DOHH2 (cell line): Measurements from ENCODE around the gene ZNHIT1.

Experiments
- H3F3A ChIP-seq: fragments of 200-600 bp; sonication (generic), shearing (Covaris generic); 2 replicates; pipeline ENCODE4 v1.6.0; 2016; ENCODE audit warnings: antibody characterized with exemption, mild to moderate bottlenecking; ENCODE audit not compliant: control insufficient read depth, insufficient read depth
- H3K27ac ChIP-seq: fragments of 200-600 bp; sonication (generic); 2 replicates; pipeline ENCODE4 v1.5.1; 2014; ENCODE audit warnings: low read depth, mild to moderate bottlenecking, low read length, moderate library complexity
- H3K27me3 ChIP-seq: fragments of 200-600 bp; sonication (generic); 2 replicates; pipeline ENCODE4 v1.6.1; 2014; ENCODE audit warnings: mild to moderate bottlenecking, low read length, mixed read lengths; ENCODE audit not compliant: control insufficient read depth
- H3K36me3 ChIP-seq: fragments of 200-600 bp; sonication (generic); 2 replicates; pipeline ENCODE4 v1.6.1; 2014; ENCODE audit warnings: mild to moderate bottlenecking, low read length, moderate library complexity, mixed read lengths; ENCODE audit not compliant: control insufficient read depth
- H3K4me1 ChIP-seq: fragments of 200-600 bp; sonication (generic); 2 replicates; pipeline ENCODE4 v1.6.1; 2014; ENCODE audit warnings: mild to moderate bottlenecking, low read length, mixed read lengths; ENCODE audit not compliant: control insufficient read depth
- H3K4me2 ChIP-seq: fragments of 200-600 bp; sonication (generic); 2 replicates; pipeline ENCODE4 v1.6.0; 2014; ENCODE audit warnings: mild to moderate bottlenecking, low read length, moderate library complexity
- H3K4me3 ChIP-seq: fragments of 200-600 bp; sonication (generic); 2 replicates; pipeline ENCODE4 v1.5.1; 2014; ENCODE audit warnings: mild to moderate bottlenecking, low read length, mixed read lengths
- H3K79me2 ChIP-seq: fragments of 200-600 bp; sonication (generic); 2 replicates; pipeline ENCODE4 v1.6.1; 2014; ENCODE audit warnings: mild to moderate bottlenecking, low read length, mixed read lengths; ENCODE audit not compliant: control insufficient read depth
- H3K9me2 ChIP-seq: fragments of 200-600 bp; sonication (generic); replicated peaks from 2 replicates; pipeline ENCODE4 v1.6.1; 2014; ENCODE audit warnings: mild to moderate bottlenecking, low read length, mixed read lengths; ENCODE audit not compliant: control insufficient read depth
- H3K9me3 ChIP-seq: fragments of 200-600 bp; sonication (generic); 2 replicates; pipeline ENCODE4 v1.6.1; 2014; ENCODE audit warnings: antibody characterized with exemption, low read length, mixed read lengths; ENCODE audit not compliant: control insufficient read depth, insufficient read depth
- H4K20me1 ChIP-seq: fragments of 200-600 bp; sonication (generic); 2 replicates; pipeline ENCODE4 v1.6.0; 2014; ENCODE audit warnings: low read depth, mild to moderate bottlenecking, antibody characterized with exemption, low read length, moderate library complexity; ENCODE audit not compliant: control insufficient read depth, insufficient read depth
- EZH2phosphoT487 ChIP-seq: fragments of 200-600 bp; sonication (generic); IDR thresholded peaks from 2 replicates; pipeline ENCODE4 v1.6.1; 2017; ENCODE audit warnings: borderline replicate concordance, mild to moderate bottlenecking, antibody characterized with exemption, low read length, moderate library complexity, mixed read lengths
- TF ChIP-seq, protein P1 (sequence below): fragments of 200-600 bp; sonication (generic); IDR thresholded peaks from one replicate; pipeline ENCODE4 v1.5.1; 2014; ENCODE audit warnings: antibody characterized with exemption, mild to moderate bottlenecking, low read depth, low read length; ENCODE audit not compliant: poor library complexity, severe bottlenecking

The ZNHIT1 gene

DNA sequence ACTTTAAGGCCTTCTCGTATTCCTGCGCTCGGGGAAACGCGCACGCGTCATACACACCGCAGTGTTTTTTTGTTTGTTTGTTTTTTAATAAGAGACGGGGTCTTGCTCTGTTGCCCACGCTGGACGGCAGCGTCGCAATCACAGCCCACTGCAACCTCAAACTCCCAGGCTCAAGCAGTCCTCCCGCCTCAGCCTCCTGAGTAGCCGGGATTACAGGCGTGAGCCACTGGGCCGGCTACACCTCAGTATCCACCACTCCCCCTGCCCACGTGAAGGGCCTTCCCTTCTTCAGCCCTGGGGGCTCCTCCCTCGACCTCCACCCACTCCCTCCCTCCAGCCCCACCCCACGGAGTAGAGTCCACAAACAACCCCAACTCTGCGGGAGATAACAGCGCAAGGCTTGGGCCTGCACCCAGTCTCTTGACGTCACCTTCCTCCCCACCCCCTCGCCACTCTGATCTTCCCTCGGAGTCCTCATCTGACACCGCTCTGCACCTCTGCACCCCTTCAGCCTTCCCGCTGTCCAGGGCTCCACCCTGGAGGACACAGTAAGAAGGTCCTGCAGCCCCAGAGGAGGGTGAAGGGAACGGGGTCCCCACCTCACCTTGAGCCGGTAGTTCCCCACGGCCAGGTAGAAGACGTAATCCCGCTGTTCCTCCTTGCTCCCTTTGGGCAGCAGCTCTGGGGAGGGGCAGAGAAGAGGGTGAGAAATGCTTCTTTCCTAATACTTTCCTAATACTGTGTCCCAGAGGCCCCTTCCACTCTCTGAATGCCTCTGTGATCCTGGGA is 22.5 kb downstream of the ZNHIT1 start:
- Histone ChIP-seq H3K79me2 (peaks cover 42% of the 10 kb centered on the region), H3K4me1 (peaks cover 14% of the 10 kb centered on the region), H3K4me2 (no peak overlapping the region), H3K27ac (no peak overlapping the region), H3F3A (peaks cover under 1% of the 10 kb centered on the region; the same call in 1 of the 2 replicates), H4K20me1 (peaks cover 7% of the 10 kb centered on the region; the same call in 1 of the 2 replicates), H3K4me3 (no peak overlapping the region), H3K27me3 (no peaks in the 10 kb centered on the region), H3K36me3 (peaks cover 64% of the 10 kb centered on the region), H3K9me2 (no peaks in the 10 kb centered on the region), H3K9me3 (no peaks in the 10 kb centered on the region)
- TF ChIP-seq EZH2phosphoT487, result no peak
- TF ChIP-seq, protein P1, sequence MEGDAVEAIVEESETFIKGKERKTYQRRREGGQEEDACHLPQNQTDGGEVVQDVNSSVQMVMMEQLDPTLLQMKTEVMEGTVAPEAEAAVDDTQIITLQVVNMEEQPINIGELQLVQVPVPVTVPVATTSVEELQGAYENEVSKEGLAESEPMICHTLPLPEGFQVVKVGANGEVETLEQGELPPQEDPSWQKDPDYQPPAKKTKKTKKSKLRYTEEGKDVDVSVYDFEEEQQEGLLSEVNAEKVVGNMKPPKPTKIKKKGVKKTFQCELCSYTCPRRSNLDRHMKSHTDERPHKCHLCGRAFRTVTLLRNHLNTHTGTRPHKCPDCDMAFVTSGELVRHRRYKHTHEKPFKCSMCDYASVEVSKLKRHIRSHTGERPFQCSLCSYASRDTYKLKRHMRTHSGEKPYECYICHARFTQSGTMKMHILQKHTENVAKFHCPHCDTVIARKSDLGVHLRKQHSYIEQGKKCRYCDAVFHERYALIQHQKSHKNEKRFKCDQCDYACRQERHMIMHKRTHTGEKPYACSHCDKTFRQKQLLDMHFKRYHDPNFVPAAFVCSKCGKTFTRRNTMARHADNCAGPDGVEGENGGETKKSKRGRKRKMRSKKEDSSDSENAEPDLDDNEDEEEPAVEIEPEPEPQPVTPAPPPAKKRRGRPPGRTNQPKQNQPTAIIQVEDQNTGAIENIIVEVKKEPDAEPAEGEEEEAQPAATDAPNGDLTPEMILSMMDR, result no peak

DNA sequence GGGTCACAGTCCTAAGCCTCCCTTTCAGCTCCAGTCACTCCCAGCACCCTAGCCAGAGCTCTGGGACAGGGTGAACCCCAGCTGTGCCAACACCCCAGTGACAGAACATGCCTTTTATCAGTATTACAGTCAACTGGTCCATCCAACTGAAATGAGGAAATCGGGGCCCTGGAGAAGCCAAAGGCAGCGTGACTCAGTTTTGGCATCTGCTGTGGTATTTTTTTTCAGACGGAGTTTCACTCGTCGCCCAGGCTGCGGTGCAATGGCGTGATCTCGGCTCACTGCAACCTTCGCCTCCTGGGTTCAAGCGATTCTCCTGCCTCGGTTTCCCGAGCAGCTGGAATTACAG is 23.0 kb downstream of the ZNHIT1 start:
- Histone ChIP-seq H3K79me2 (peaks cover 47% of the 10 kb centered on the region), H3K4me2 (no peak overlapping the region), H3K4me3 (no peak overlapping the region), H3F3A (peaks cover 6% of the 10 kb centered on the region; the same call in 1 of the 2 replicates), H3K4me1 (peaks cover 19% of the 10 kb centered on the region), H3K9me2 (no peaks in the 10 kb centered on the region), H3K27me3 (no peaks in the 10 kb centered on the region), H4K20me1 (peaks cover 7% of the 10 kb centered on the region; the same call in 1 of the 2 replicates), H3K36me3 (peaks cover 69% of the 10 kb centered on the region), H3K9me3 (no peaks in the 10 kb centered on the region), H3K27ac (no peak overlapping the region)
- TF ChIP-seq, protein P1, result no peak
- TF ChIP-seq EZH2phosphoT487, result no peak

DNA sequence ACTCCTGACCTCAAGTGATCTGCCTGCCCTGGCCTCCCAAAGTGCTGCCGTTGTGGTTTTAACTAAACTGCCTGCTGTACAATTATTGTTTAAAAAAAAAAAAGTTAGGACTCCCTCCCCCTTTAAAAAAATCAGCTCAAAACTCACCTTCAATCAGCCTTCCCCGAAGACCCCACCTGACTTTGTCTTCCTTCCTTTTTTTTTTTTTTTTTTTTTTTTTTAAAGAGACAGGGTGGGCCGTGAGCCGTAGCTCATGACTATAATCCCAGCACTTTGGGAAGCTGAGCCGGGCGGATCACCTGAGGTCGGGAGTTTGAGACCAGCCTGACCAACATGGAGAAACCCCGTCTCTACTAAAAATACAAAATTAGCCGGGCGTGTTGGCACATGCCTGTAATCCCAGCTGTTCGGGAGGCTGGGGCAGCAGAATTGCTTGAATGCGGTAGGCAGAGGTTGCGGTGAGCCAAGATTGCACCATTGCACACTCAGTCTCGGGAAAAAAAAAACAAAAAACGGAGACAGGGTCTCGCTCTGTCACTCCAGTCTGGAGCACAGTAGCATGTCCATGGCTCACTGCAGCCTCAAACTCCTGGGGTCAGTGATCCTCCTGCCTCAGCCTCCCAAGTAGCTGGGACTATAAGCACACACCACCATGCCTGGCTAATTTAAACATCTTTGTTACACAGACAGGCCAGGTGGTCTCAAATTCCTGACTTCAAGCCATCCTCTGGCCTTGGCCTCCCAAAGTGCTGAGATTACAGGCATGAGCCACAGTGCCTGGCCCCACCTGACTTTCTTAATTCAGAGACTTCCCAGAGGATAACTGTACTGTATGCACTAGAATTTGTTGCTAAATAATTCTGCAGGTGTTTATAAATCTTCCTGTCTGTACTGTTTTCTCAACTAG is 23.7 kb downstream of the ZNHIT1 start:
- Histone ChIP-seq H3K27ac (no peak overlapping the region), H3K4me1 (peaks cover 20% of the 10 kb centered on the region), H3K79me2 (peaks cover 54% of the 10 kb centered on the region)

More for the DNA sequence above, 23.7 kb downstream of the ZNHIT1 start:
- H3K9me2 ChIP-seq, result no peaks in the 10 kb centered on the region
- no peak overlapping the region for H3K4me3 ChIP-seq
- no peak overlapping the region for H3K4me2 ChIP-seq
- no peaks in the 10 kb centered on the region for H3K9me3 ChIP-seq
- TF ChIP-seq, protein P1, result no peak
- no peak for TF ChIP-seq EZH2phosphoT487
- H3F3A ChIP-seq, result peaks cover 10% of the 10 kb centered on the region
- peaks cover 71% of the 10 kb centered on the region for H3K36me3 ChIP-seq
- H4K20me1 ChIP-seq, result peaks cover 7% of the 10 kb centered on the region; the same call in 1 of the 2 replicates
- no peaks in the 10 kb centered on the region for H3K27me3 ChIP-seq
